Astrocyte (in vitro differentiated cells and primary cell): ENCODE data around the gene TMPRSS13.

Source experiments
- CTCF ChIP-seq: IDR thresholded peaks from 2 replicates; pipeline ENCODE4 v1.5.1; 2011; ENCODE audit warnings: low read depth, mild to moderate bottlenecking, inconsistent platforms, low read length, moderate library complexity; ENCODE audit not compliant: insufficient read depth
- EZH2 ChIP-seq: IDR thresholded peaks from 2 replicates; pipeline ENCODE4 v1.6.1; 2012; ENCODE audit warnings: mild to moderate bottlenecking, low read length, inconsistent platforms; ENCODE audit not compliant: insufficient read depth

- TF ChIP-seq CTCF = no peak
- no peak for TF ChIP-seq EZH2
Measured at GRCh38 chr11:117941163-117941707, 12.0 kb upstream of the TMPRSS13 start.
